ENCODE data around the gene TIGD6.

The TIGD6 gene

GRCh38 chr5:150000256-150000989, at the start of gene TIGD6, which contains the start of gene HMGXB3:
TIGD6 (minus strand) TSS chr5:150000654; CDS start chr5:149996348, 4,306 bp downstream.
HMGXB3 (plus strand) TSS chr5:150000739; CDS start chr5:150004853, 4,114 bp downstream.
- Histone ChIP-seq H3K9ac (ENCODE audit: low read length) (peak within 1 kb of the TSS; percentile 92), H3K4me1 (ENCODE audit: insufficient read depth, low read length) (peaks cover 30% of the 10 kb centered on the region), H3K27me3 (ENCODE audit: control insufficient read depth in 1 of 2, insufficient read depth in 2 of 2, low read length in 2 of 2) (no peaks in the 10 kb centered on the region)

GRCh38 chr5:150046031-150046430, 45.6 kb upstream of the TIGD6 start:
- H3K9me3 ChIP-seq (ENCODE audit: low read length), result no peaks in the 10 kb centered on the region
- H3K27ac ChIP-seq (ENCODE audit: low read depth, low read length), result no peak overlapping the region
- no peak overlapping the region for H3K4me3 ChIP-seq (ENCODE audit: low read depth in 1 of 2, low read length in 2 of 2)
- no peaks in the 10 kb centered on the region for H3K4me1 ChIP-seq (ENCODE audit: insufficient read depth, low read length)
- no peaks in the 10 kb centered on the region for H3K27me3 ChIP-seq (ENCODE audit: control insufficient read depth in 1 of 2, insufficient read depth in 2 of 2, low read length in 2 of 2)
- peaks cover 92% of the 10 kb centered on the region for H3K36me3 ChIP-seq (ENCODE audit: insufficient read depth, low read length)
- H3K9ac ChIP-seq (ENCODE audit: low read length), result no peak overlapping the region

More at GRCh38 chr5:150000256-150000989, at the start of gene TIGD6, which contains the start of gene HMGXB3:
- peaks cover 14% of the 10 kb centered on the region for H3K36me3 ChIP-seq (ENCODE audit: insufficient read depth, low read length)
- peak within 1 kb of the TSS; percentile 92 for H3K27ac ChIP-seq (ENCODE audit: low read depth, low read length)
- no peaks in the 10 kb centered on the region for H3K9me3 ChIP-seq (ENCODE audit: low read length)
- peak within 1 kb of the TSS; percentile 92 to 96 for H3K4me3 ChIP-seq (ENCODE audit: low read depth in 1 of 2, low read length in 2 of 2)

DNA sequence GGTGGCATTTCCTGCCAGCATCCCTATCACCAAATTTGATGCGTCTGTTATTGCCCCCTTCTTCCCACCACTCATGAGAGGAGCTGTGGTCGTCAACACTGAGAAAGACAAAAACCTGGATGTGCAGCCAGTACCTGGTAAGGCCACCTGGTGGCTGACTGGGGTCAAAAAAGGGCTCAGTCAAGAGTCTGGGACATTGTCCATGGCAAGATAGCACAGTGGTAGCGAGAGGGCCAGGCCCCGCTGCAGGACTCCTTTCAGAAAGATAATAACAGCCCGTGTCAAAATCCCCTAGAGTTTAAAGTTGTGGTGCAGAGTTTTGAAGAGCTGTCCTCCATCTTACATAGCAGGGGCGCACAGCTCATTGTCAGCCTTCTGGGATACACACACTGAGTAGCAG, 45.1 kb upstream of the TIGD6 start:
- H3K4me1 ChIP-seq (ENCODE audit: insufficient read depth, low read length), result no peaks in the 10 kb centered on the region
- H3K36me3 ChIP-seq (ENCODE audit: insufficient read depth, low read length), result peaks cover 92% of the 10 kb centered on the region
- H3K27ac ChIP-seq (ENCODE audit: low read depth, low read length), result no peak overlapping the region
- no peak overlapping the region for H3K4me3 ChIP-seq (ENCODE audit: low read depth in 1 of 2, low read length in 2 of 2)
- no peaks in the 10 kb centered on the region for H3K27me3 ChIP-seq (ENCODE audit: control insufficient read depth in 1 of 2, insufficient read depth in 2 of 2, low read length in 2 of 2)
- H3K9me3 ChIP-seq (ENCODE audit: low read length), result no peaks in the 10 kb centered on the region
- H3K9ac ChIP-seq (ENCODE audit: low read length), result no peak overlapping the region

GRCh38 chr5:150044712-150045111, 44.3 kb upstream of the TIGD6 start:
- Histone ChIP-seq H3K9ac (ENCODE audit: low read length) (no peak overlapping the region), H3K27me3 (ENCODE audit: control insufficient read depth in 1 of 2, insufficient read depth in 2 of 2, low read length in 2 of 2) (no peaks in the 10 kb centered on the region), H3K36me3 (ENCODE audit: insufficient read depth, low read length) (peaks cover 86% of the 10 kb centered on the region), H3K27ac (ENCODE audit: low read depth, low read length) (no peak overlapping the region), H3K9me3 (ENCODE audit: low read length) (no peaks in the 10 kb centered on the region), H3K4me1 (ENCODE audit: insufficient read depth, low read length) (no peaks in the 10 kb centered on the region), H3K4me3 (ENCODE audit: low read depth in 1 of 2, low read length in 2 of 2) (no peak overlapping the region)

- H3K9ac ChIP-seq (ENCODE audit: low read length), result no peak overlapping the region
- H3K27me3 ChIP-seq (ENCODE audit: control insufficient read depth in 1 of 2, insufficient read depth in 2 of 2, low read length in 2 of 2), result no peaks in the 10 kb centered on the region
- H3K4me1 ChIP-seq (ENCODE audit: insufficient read depth, low read length), result no peaks in the 10 kb centered on the region
- peaks cover 82% of the 10 kb centered on the region for H3K36me3 ChIP-seq (ENCODE audit: insufficient read depth, low read length)
- H3K27ac ChIP-seq (ENCODE audit: low read depth, low read length), result no peak overlapping the region
- no peaks in the 10 kb centered on the region for H3K9me3 ChIP-seq (ENCODE audit: low read length)
- H3K4me3 ChIP-seq (ENCODE audit: low read depth in 1 of 2, low read length in 2 of 2), result no peak overlapping the region
Observed at GRCh38 chr5:150044329-150044681, 43.9 kb upstream of the TIGD6 start.

GRCh38 chr5:150043657-150044328, 43.3 kb upstream of the TIGD6 start:
- Histone ChIP-seq H3K27ac (ENCODE audit: low read depth, low read length) (peak overlapping the region; percentile 39), H3K4me1 (ENCODE audit: insufficient read depth, low read length) (no peaks in the 10 kb centered on the region), H3K9ac (ENCODE audit: low read length) (no peak overlapping the region), H3K9me3 (ENCODE audit: low read length) (no peaks in the 10 kb centered on the region), H3K27me3 (ENCODE audit: control insufficient read depth in 1 of 2, insufficient read depth in 2 of 2, low read length in 2 of 2) (no peaks in the 10 kb centered on the region), H3K4me3 (ENCODE audit: low read depth in 1 of 2, low read length in 2 of 2) (no peak overlapping the region), H3K36me3 (ENCODE audit: insufficient read depth, low read length) (peaks cover 79% of the 10 kb centered on the region)

DNA sequence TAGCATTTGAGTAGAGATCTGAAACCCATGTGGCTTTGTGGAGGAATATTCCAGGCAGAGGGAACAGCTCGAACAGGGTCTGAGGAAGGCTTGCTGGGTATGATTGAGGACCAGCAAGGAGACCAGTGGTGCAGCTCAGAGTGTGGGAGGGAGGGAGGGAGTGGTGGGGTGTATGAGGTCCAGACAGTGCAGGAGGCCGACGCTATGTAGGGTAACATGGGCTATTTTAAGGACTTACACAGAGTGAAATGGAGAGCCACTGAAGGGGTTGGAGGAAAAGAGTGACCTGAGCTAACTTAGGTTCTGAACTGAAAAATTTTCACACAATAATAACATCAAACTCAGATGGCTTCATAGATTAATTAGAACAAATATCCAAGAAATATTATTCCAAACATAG, 42.0 kb upstream of the TIGD6 start:
- Histone ChIP-seq H3K27ac (ENCODE audit: low read depth, low read length) (no peak overlapping the region), H3K9me3 (ENCODE audit: low read length) (no peaks in the 10 kb centered on the region), H3K27me3 (ENCODE audit: control insufficient read depth in 1 of 2, insufficient read depth in 2 of 2, low read length in 2 of 2) (no peaks in the 10 kb centered on the region), H3K4me3 (ENCODE audit: low read depth in 1 of 2, low read length in 2 of 2) (no peak overlapping the region), H3K4me1 (ENCODE audit: insufficient read depth, low read length) (no peaks in the 10 kb centered on the region), H3K9ac (ENCODE audit: low read length) (no peak overlapping the region), H3K36me3 (ENCODE audit: insufficient read depth, low read length) (peaks cover 78% of the 10 kb centered on the region)

DNA sequence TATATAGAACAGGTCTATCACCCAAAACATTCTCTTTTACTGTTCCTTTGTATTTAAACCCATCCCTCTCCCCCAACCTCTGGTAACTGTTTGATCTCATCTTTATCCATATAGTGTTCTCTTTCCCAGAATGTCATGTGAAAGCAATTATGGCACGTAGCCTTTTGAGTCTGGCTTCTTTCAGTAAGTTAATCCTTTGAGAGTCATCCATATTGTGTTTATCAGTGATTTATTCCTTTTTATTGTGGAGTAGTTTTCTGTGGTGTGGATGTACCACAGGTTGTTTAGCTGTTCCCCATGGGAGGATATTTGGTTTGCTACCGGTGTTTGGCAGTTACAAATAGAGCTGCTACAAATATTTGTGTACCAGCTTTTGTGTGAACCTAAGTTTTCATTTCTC, 38.1 kb upstream of the TIGD6 start:
- no peaks in the 10 kb centered on the region for H3K9me3 ChIP-seq (ENCODE audit: low read length)
- H3K36me3 ChIP-seq (ENCODE audit: insufficient read depth, low read length), result peaks cover 76% of the 10 kb centered on the region
- no peaks in the 10 kb centered on the region for H3K27me3 ChIP-seq (ENCODE audit: control insufficient read depth in 1 of 2, insufficient read depth in 2 of 2, low read length in 2 of 2)

DNA sequence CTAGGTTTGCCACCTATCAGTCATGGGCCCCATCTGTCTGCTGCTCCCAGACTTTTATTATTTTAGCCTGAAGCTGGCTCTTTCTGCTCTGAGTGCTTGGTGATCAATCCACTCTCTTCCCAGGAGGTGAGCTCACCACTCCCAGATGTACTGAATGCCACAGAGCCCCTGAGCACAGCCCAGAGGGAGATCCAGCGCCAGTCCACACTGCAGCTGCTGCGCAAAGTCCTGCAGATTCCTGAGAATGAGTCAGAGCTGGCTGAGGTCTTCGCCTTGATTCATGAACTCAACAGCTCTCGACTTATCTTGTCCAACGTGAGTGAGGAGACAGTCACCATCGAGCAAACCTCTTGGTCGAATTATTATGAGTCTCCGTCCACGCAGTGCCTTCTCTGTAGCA, 36.1 kb upstream of the TIGD6 start:
- Histone ChIP-seq H3K27ac (ENCODE audit: low read depth, low read length) (no peak overlapping the region), H3K27me3 (ENCODE audit: control insufficient read depth in 1 of 2, insufficient read depth in 2 of 2, low read length in 2 of 2) (no peaks in the 10 kb centered on the region), H3K4me1 (ENCODE audit: insufficient read depth, low read length) (no peaks in the 10 kb centered on the region), H3K9me3 (ENCODE audit: low read length) (no peaks in the 10 kb centered on the region), H3K9ac (ENCODE audit: low read length) (no peak overlapping the region), H3K4me3 (ENCODE audit: low read depth in 1 of 2, low read length in 2 of 2) (no peak overlapping the region), H3K36me3 (ENCODE audit: insufficient read depth, low read length) (peaks cover 78% of the 10 kb centered on the region)

More for the DNA sequence above, 38.1 kb upstream of the TIGD6 start:
- H3K27ac ChIP-seq (ENCODE audit: low read depth, low read length), result no peak overlapping the region
- H3K4me3 ChIP-seq (ENCODE audit: low read depth in 1 of 2, low read length in 2 of 2), result no peak overlapping the region
- H3K4me1 ChIP-seq (ENCODE audit: insufficient read depth, low read length), result no peaks in the 10 kb centered on the region
- H3K9ac ChIP-seq (ENCODE audit: low read length), result no peak overlapping the region

GRCh38 chr5:150035139-150035895, 34.9 kb upstream of the TIGD6 start:
- Histone ChIP-seq H3K4me1 (ENCODE audit: insufficient read depth, low read length) (no peaks in the 10 kb centered on the region), H3K9ac (ENCODE audit: low read length) (no peak overlapping the region), H3K27me3 (ENCODE audit: control insufficient read depth in 1 of 2, insufficient read depth in 2 of 2, low read length in 2 of 2) (no peaks in the 10 kb centered on the region), H3K4me3 (ENCODE audit: low read depth in 1 of 2, low read length in 2 of 2) (no peak overlapping the region), H3K36me3 (ENCODE audit: insufficient read depth, low read length) (peaks cover 78% of the 10 kb centered on the region), H3K27ac (ENCODE audit: low read depth, low read length) (no peak overlapping the region), H3K9me3 (ENCODE audit: low read length) (no peaks in the 10 kb centered on the region)

DNA sequence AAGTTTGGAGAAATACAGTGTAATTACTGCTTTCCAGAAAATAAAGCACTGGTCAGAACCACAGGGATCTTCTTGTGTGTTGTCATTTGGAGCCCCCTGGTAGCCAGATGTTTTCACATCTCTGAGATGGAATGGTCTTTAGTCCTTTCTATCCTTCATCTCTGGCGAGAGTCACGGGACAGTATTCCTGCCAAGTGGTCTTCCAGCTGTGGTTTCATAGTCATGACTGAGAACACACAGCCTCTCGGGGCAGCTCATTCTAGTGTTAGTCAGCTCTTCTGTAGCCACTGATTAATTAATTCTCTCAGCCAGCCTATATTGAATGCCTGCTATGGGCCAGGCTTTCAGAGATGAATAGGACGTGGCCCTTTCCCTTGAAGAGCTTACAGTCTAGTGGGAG, 34.2 kb upstream of the TIGD6 start:
- Histone ChIP-seq H3K36me3 (ENCODE audit: insufficient read depth, low read length) (peaks cover 82% of the 10 kb centered on the region), H3K27ac (ENCODE audit: low read depth, low read length) (no peak overlapping the region)

More for the DNA sequence above, 34.2 kb upstream of the TIGD6 start:
- Histone ChIP-seq H3K9me3 (ENCODE audit: low read length) (no peaks in the 10 kb centered on the region), H3K4me1 (ENCODE audit: insufficient read depth, low read length) (no peaks in the 10 kb centered on the region), H3K27me3 (ENCODE audit: control insufficient read depth in 1 of 2, insufficient read depth in 2 of 2, low read length in 2 of 2) (no peaks in the 10 kb centered on the region), H3K4me3 (ENCODE audit: low read depth in 1 of 2, low read length in 2 of 2) (no peak overlapping the region), H3K9ac (ENCODE audit: low read length) (no peak overlapping the region)

All from muscle layer of colon (tissue), 2 donors.